GM12891 (cell line): ENCODE data around the gene PLPPR5.

Experiments used
- DNase-seq: peaks from one replicate; pipeline ENCODE4 v3.0.0; 2011; ENCODE audit warnings: low spot score; ENCODE audit not compliant: insufficient read length
- FAIRE-seq: peaks from 2 replicates; lab custom pipeline; 2011; peaks lifted over from hg19 to GRCh38; lab: Jason Lieb, UNC
- PAX5 ChIP-seq: IDR thresholded peaks from 2 replicates; pipeline ENCODE4 v1.6.1; 2011; ENCODE audit warnings: low read length, moderate library complexity, mild to moderate bottlenecking; ENCODE audit not compliant: insufficient read depth, severe bottlenecking
- POLR2A ChIP-seq: IDR thresholded peaks from 2 replicates; pipeline ENCODE4 v1.6.1; 2011; ENCODE audit warnings: low read depth, low read length, control low read depth
- POLR2AphosphoS5 ChIP-seq: IDR thresholded peaks from 2 replicates; pipeline ENCODE4 v1.6.1; 2011; ENCODE audit warnings: low read depth, low read length, control low read depth
- POU2F2 ChIP-seq: IDR thresholded peaks from 2 replicates; pipeline ENCODE4 v1.6.1; 2011; ENCODE audit warnings: low read depth, mild to moderate bottlenecking, control low read depth, low read length, moderate library complexity
- SPI1 ChIP-seq: IDR thresholded peaks from 2 replicates; pipeline ENCODE4 v1.6.1; 2011; ENCODE audit warnings: low read depth, low read length, control low read depth
- TAF1 ChIP-seq: IDR thresholded peaks from 2 replicates; pipeline ENCODE4 v1.6.1; 2011; ENCODE audit warnings: low read depth, low read length, control low read depth

PLPPR5 gene

GRCh38 chr1:98975113-98975512 is 29.5 kb downstream of the PLPPR5 start:
- no peak for TF ChIP-seq TAF1
- no peak for DNase-seq
- no peak for FAIRE-seq

GRCh38 chr1:98969798-98970490 is 34.7 kb downstream of the PLPPR5 start:
- no peak for TF ChIP-seq POLR2A
- TF ChIP-seq POU2F2 = no peak
- no peak for TF ChIP-seq TAF1
- TF ChIP-seq SPI1 = no peak
- no peak for TF ChIP-seq POLR2AphosphoS5
- TF ChIP-seq PAX5 = no peak

DNA sequence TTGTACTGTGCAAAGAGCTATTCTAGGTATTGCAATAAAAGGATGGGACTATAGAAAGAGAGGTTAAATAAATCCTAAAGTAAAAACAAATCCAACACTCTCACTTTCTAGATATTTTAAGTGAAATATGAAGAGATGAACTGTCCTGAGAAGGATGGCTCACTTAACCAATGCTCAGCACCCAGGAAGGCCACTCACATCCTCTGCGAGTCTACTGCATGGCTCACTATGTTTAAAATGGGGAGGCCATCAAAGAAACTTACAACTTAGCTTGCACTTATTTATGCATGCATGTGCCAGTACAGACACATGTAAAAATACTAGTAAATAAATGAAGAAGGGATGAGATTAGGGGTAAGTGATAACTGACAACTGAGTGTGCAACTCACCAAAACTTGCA is 37.5 kb downstream of the PLPPR5 start:
- FAIRE-seq (no peak), DNase-seq (no peak)
- TF ChIP-seq POU2F2 = no peak
- no peak for TF ChIP-seq POLR2AphosphoS5
- TF ChIP-seq SPI1 = no peak
- TF ChIP-seq POLR2A = no peak
- no peak for TF ChIP-seq PAX5
- TF ChIP-seq TAF1 = no peak

More at GRCh38 chr1:98969798-98970490, 34.7 kb downstream of the PLPPR5 start:
- FAIRE-seq (no peak), DNase-seq (no peak)

GRCh38 chr1:98965394-98965793 is 39.3 kb downstream of the PLPPR5 start:
- no peak for DNase-seq
- TF ChIP-seq SPI1 (no peak), POLR2A (no peak), POU2F2 (no peak), PAX5 (no peak), TAF1 (no peak), POLR2AphosphoS5 (no peak)
- no peak for FAIRE-seq

DNA sequence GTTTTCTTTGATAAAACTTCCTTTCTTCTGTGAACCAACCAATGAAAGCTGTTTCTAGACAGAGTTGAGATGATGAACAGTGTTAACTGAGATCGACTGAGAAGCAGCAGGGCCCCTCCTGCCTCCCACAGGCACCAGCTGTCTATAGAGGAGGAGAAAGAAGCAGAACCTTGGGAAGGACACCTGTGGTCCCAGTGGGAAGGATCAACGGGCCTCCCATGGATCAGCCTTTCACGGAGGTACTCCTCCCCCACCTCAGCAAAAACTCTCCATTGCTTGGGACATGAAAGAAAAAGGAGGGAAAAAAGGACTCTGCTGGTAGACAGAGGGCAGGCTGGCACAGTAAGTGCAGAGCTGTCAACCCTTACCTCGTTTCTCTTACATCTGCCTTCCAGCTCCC is 40.5 kb downstream of the PLPPR5 start:
- DNase-seq (no peak), FAIRE-seq (no peak)
- TF ChIP-seq SPI1 = no peak
- TF ChIP-seq POLR2AphosphoS5 = no peak
- TF ChIP-seq POU2F2 = no peak
- no peak for TF ChIP-seq TAF1
- no peak for TF ChIP-seq PAX5

DNA sequence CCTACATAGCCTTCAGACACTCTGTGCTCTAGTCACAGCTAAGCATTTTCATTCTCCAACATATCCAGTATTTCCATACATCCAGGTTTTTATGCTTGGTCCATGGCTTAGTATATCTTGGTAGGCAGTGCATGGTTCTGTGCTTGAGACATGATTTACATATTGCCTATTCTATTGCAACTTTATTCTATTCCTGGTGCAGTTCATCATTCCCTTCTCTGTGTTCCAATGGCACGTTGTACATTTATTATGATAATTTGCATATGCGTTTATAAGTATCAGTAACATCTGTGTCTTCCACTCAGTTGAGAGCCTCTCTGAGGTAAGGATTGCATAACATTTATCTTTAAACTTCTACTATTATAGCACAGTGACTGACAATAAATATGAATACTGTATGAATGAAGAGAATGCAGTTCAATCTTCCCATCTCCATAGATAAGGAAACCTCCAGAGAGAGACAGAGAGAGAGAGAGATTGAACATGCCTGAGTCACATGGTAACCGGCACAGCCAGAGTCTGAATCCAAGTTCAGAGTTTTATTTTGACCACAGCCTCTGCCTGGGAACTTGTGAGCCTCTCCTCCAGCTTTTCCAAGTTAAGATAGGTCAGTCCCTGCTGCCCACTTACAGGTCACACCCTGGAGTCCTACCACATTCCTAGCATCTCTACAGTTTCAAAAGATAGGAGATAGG is 41.5 kb downstream of the PLPPR5 start:
- DNase-seq = no peak
- TF ChIP-seq SPI1 (no peak), TAF1 (no peak), POLR2A (no peak), POLR2AphosphoS5 (no peak), POU2F2 (no peak), PAX5 (no peak)
- FAIRE-seq = no peak

DNA sequence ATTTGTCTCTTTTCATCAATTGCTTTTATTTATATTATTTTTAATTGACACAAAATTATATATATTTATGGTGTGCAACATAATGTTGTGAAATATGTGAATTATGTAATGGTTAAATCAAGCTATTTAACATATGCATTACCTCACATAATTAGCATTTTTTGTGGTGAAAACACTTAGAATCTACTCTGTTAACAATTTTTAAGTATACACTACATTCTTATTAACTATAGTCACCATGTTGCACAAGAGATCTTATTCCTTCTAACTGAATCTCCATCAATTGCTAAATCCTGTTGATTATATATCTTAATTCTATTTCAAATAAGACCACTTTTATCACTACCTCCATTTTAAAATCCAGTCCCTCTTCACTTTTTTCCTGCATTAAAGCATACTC is 42.5 kb downstream of the PLPPR5 start:
- TF ChIP-seq TAF1 (no peak), POLR2AphosphoS5 (no peak), POLR2A (no peak), SPI1 (no peak), POU2F2 (no peak), PAX5 (no peak)
- DNase-seq (no peak), FAIRE-seq (no peak)

GRCh38 chr1:98949621-98950020 is 55.0 kb downstream of the PLPPR5 start:
- DNase-seq (no peak), FAIRE-seq (no peak)
- TF ChIP-seq PAX5 (no peak), POLR2A (no peak), POLR2AphosphoS5 (no peak), SPI1 (no peak), POU2F2 (no peak), TAF1 (no peak)

DNA sequence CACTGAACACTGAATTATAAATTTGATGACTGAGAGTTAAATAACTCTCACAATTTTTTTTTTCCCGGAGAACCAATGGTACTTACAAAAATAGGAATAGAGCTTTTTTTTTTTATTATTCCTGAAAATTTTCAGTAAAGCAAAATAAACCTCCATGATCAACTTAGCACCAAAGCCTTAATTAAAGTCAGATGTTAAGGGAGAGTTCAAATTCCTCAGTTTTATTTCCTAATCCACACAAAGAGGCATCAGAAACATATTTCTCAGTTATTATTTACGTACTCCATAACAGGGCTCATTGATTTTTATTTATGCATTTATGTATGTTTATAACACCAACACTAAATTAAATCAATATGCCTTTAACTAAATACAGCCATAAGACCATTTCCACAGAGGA is 55.5 kb downstream of the PLPPR5 start:
- TF ChIP-seq SPI1 (no peak), PAX5 (no peak), POU2F2 (no peak), POLR2A (no peak), POLR2AphosphoS5 (no peak), TAF1 (no peak)
- FAIRE-seq (no peak), DNase-seq (no peak)

DNA sequence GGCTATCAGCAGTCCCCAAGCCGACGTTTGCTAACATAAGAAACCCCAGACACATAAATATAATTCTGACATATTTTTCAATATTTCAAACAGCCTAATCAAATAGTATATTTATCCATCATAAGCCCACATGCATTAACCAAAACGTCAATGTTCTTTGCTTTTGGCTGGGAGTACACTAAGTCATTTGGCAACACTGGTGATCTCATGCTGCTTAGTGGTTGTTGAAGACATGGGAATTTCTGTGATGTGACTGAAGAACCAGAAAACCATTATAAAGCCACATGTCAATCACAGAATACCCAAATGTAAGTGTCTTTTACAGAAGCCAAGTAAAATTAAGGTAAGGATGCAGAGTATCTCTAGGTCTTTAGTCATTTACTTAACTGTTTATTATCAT is 57.6 kb downstream of the PLPPR5 start:
- FAIRE-seq = no peak
- DNase-seq = no peak
- no peak for TF ChIP-seq TAF1
- TF ChIP-seq PAX5 = no peak
- TF ChIP-seq POLR2AphosphoS5 = no peak
- TF ChIP-seq SPI1 = no peak
- no peak for TF ChIP-seq POU2F2
- no peak for TF ChIP-seq POLR2A
